Breast epithelium (tissue), 4 donors: Measurements from ENCODE around the gene CHRNA1. TPM values are rescaled to one million over a fixed set of nuclear protein-coding genes. Genes with fewer than 3 reads are reported as not detected.

Source experiments
- DNase-seq, 2 donors: peaks; one replicate each; pipeline ENCODE4 v3.0.0-alpha.2; 2019; ENCODE audit warnings: low spot score in 2 of 2
- H3K27ac ChIP-seq, 2 donors: fragments of 200-600 bp; sonication (generic) in 1 of 2; one replicate each; pipeline ENCODE4 v1.5.1; 2016 to 2019; ENCODE audit warnings: mild to moderate bottlenecking in 1 of 2
- H3K27me3 ChIP-seq, 2 donors: fragments of 200-600 bp; sonication (generic) in 1 of 2; one replicate each; pipeline versions ENCODE4 v1.5.1 to v1.6.0; 2017 to 2019; ENCODE audit warnings: control low read depth in 1 of 2, mild to moderate bottlenecking in 1 of 2
- H3K36me3 ChIP-seq: fragments of 200-600 bp; one replicate; pipeline ENCODE4 v1.5.1; 2019
- H3K4me1 ChIP-seq, 2 donors: fragments of 200-600 bp; sonication (generic); one replicate each; pipeline ENCODE4 v1.5.1; 2016 to 2019; ENCODE audit warnings: control low read depth in 1 of 2
- H3K4me3 ChIP-seq, 3 donors: fragments of 200-600 bp; sonication (generic); 1 replicate in 2 of 3; 2 replicates in 1 of 3; pipeline ENCODE4 v1.5.1; 2016 to 2019; ENCODE audit warnings: mild to moderate bottlenecking in 3 of 3, moderate library complexity in 2 of 3
- H3K9me3 ChIP-seq, 2 donors: fragments of 200-600 bp; sonication (generic) in 1 of 2; one replicate each; pipeline ENCODE4 v1.5.1; 2016 to 2019; ENCODE audit warnings: control low read depth in 1 of 2
- CTCF ChIP-seq, 3 donors: fragments of 450-650 bp; IDR thresholded peaks; one replicate each; pipeline ENCODE4 v1.5.1; 2016 to 2017; ENCODE audit warnings: antibody characterized with exemption in 3 of 3, mild to moderate bottlenecking in 3 of 3, moderate library complexity in 3 of 3
- POLR2A ChIP-seq: fragments of 450-650 bp; IDR thresholded peaks from one replicate; pipeline ENCODE4 v1.6.1; 2016; ENCODE audit warnings: antibody characterized with exemption, mild to moderate bottlenecking, moderate library complexity
- POLR2AphosphoS5 ChIP-seq, 3 donors: sonication (generic); formaldehyde crosslinking; IDR thresholded peaks; one replicate each; pipeline ENCODE4 v1.6.1; 2017; ENCODE audit warnings: antibody characterized with exemption in 3 of 3
- intact Hi-C: fragments of 100-400 bp; cut with DNase I; formaldehyde crosslinking; loops from one replicate; pipeline ENCODE4 v1.15.1; 2023; ENCODE audit warnings: low total_unique reads
- total RNA-seq, 3 donors: library from RNA; depleted of rRNA; stranded (reverse); fragments of >200 nt; gene quantifications; one replicate each; pipeline ENCODE4 v1.1.0, GENCODE V29; 2016

The CHRNA1 gene
- total RNA-seq, 3 donors from 2014 or later: 8.2 TPM; not detected in 2

GRCh38 chr2:174792309-174793025 is 28.2 kb upstream of the CHRNA1 start:
- no peak for DNase-seq
- intact Hi-C loops: no loop called here
- no peak for TF ChIP-seq POLR2AphosphoS5 (IDR thresholded peaks at IDR 0.05)
- no peak for TF ChIP-seq POLR2A
- Histone ChIP-seq H3K36me3 (no peaks in the 10 kb centered on the region), H3K27me3 (no peaks in the 10 kb centered on the region), H3K9me3 (no peaks in the 10 kb centered on the region), H3K4me3 (no peak overlapping the region), H3K27ac (no peak overlapping the region), H3K4me1 (no peaks in the 10 kb centered on the region)

DNA sequence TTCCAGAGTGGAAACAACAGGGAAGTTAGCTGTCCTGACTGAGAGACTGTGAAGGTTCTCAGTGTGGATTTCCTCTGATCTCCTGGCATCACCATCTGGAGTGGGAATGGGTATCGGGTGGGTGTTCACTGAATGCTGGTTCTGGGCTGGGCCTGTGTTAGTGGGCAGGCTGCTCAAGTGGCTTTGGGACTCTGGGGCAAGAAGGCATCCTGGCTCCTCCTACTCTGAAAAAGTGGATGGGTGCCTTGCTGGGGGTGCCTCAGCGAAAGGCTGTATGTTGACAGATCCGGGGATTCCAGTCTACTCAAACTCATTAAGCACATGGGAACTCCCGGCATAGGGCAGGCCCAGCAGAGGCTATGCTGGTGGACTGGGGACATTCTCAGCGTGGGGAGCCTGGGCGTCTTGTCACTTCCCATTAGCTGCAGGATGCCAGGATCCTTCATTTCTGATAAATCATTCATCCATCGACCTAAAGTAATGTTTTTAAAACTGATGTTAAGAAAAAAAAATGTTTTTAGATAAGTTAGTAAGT is 27.5 kb upstream of the CHRNA1 start:
- Histone ChIP-seq H3K36me3 (no peaks in the 10 kb centered on the region), H3K27me3 (no peaks in the 10 kb centered on the region), H3K27ac (no peak overlapping the region), H3K4me1 (no peaks in the 10 kb centered on the region), H3K9me3 (no peaks in the 10 kb centered on the region), H3K4me3 (no peak overlapping the region)
- no peak for TF ChIP-seq CTCF (IDR thresholded peaks at IDR 0.05)
- no peak for TF ChIP-seq POLR2A
- TF ChIP-seq POLR2AphosphoS5 (IDR thresholded peaks at IDR 0.05): no peak
- DNase-seq: no peak
- intact Hi-C loops: loop anchor here (2.0 kb wide), 1 partner anchor 49 kb away; no protein-coding TSS in a partner anchor

GRCh38 chr2:174791020-174791419 is 26.7 kb upstream of the CHRNA1 start:
- no peaks in the 10 kb centered on the region for H3K9me3 ChIP-seq
- no peak overlapping the region for H3K27ac ChIP-seq
- no peaks in the 10 kb centered on the region for H3K27me3 ChIP-seq
- intact Hi-C loops: loop anchor here (2.0 kb wide), 1 partner anchor 50 kb away; no protein-coding TSS in a partner anchor
- no peaks in the 10 kb centered on the region for H3K36me3 ChIP-seq
- TF ChIP-seq POLR2A: no peak
- no peak for TF ChIP-seq CTCF (IDR thresholded peaks at IDR 0.05)
- no peaks in the 10 kb centered on the region for H3K4me1 ChIP-seq
- no peak overlapping the region for H3K4me3 ChIP-seq
- DNase-seq: no peak

DNA sequence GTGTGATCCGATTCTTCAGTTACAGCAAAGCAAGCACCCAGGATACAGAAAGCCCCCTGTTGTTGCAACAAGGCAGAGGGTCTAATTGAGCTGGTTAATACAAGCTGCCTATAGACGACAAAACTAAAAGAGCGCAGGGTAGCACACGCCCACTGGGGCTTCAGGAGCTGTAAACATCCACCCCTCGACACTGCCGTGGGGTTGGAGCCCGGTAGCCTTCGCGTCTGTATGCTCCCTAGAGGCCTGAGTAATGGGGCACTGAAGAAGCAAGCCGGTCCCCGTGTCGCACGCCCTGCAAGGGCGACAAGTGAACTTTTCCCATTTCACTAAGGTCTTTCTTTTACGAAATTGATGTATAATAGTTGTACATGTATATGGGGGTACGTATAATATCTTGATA is 24.7 kb upstream of the CHRNA1 start:
- no peaks in the 10 kb centered on the region for H3K36me3 ChIP-seq
- H3K27me3 ChIP-seq: no peaks in the 10 kb centered on the region
- H3K4me1 ChIP-seq: no peaks in the 10 kb centered on the region
- H3K27ac ChIP-seq: no peak overlapping the region
- H3K9me3 ChIP-seq: no peaks in the 10 kb centered on the region
- no peak for DNase-seq
- intact Hi-C loops: no loop called here
- H3K4me3 ChIP-seq: no peak overlapping the region
- TF ChIP-seq POLR2A: no peak

GRCh38 chr2:174788291-174788929 is 24.1 kb upstream of the CHRNA1 start:
- no peak overlapping the region for H3K4me3 ChIP-seq
- H3K36me3 ChIP-seq: no peaks in the 10 kb centered on the region
- no peaks in the 10 kb centered on the region for H3K9me3 ChIP-seq
- no peak for DNase-seq
- TF ChIP-seq POLR2AphosphoS5 (IDR thresholded peaks at IDR 0.05) (no peak), CTCF (IDR thresholded peaks at IDR 0.05) (no peak), POLR2A (no peak)
- H3K27me3 ChIP-seq: no peaks in the 10 kb centered on the region
- H3K4me1 ChIP-seq: no peaks in the 10 kb centered on the region
- intact Hi-C loops: no loop called here
- no peak overlapping the region for H3K27ac ChIP-seq
